ENCODE measurements around the gene APOO. TPM values are rescaled to one million over a fixed set of nuclear protein-coding genes. Genes with fewer than 3 reads are reported as not detected.
A peak's percentile ranks its signal among the peaks of the same experiment; 100 is the strongest.

Gene APOO
- total and polyA plus RNA-seq, 2 of the 4 experiments (the other 2 are of a cell fraction), result 9.0 to 14.2 TPM

DNA sequence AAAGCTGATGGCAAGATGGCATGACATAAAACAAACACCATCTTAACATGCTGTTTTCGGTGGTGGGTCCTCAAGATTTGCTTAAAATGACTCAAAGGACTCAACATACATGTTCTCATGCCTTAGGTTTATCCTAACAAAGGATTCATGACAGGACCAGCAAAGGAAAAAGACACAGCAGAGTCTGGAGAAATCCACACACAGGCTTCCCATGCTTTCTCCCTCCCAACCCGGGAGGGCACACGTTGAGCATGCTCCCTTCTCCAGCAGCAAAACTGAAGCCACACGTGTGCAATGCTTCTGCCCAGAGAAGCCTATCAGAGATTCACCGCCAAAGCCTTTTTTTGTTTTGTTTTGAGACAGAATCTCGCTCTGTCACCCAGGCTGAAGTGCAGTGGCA lies 84.9 kb downstream of the APOO start:
- Histone ChIP-seq H3K9ac (ENCODE audit: low read depth, low read length) (no peak overlapping the region), H3K9me1 (ENCODE audit: insufficient read depth, low read length) (no peaks in the 10 kb centered on the region), H3K27me3 (ENCODE audit: control insufficient read depth, insufficient read depth, low read length) (no peaks in the 10 kb centered on the region), H3K18ac (ENCODE audit: low read depth, low read length) (no peak overlapping the region; the same call in 1 of the 2 replicates), H2AK5ac (ENCODE audit: low read depth, low read length) (no peak overlapping the region), H2BK20ac (ENCODE audit: low read depth, low read length) (no peak overlapping the region; the same call in 1 of the 2 replicates), H4K20me1 (ENCODE audit: insufficient read depth, low read length) (no peaks in the 10 kb centered on the region), H4K8ac (ENCODE audit: low read depth in 2 of 2, low read length in 2 of 2) (no peak overlapping the region), H3K4ac (ENCODE audit: low read depth, low read length) (no peak overlapping the region), H3K4me3 (ENCODE audit: insufficient read depth, low read depth, low read length) (no peak overlapping the region), H3K14ac (replicated peaks; ENCODE audit: low read depth, low read length) (no peak overlapping the region), H4K5ac (ENCODE audit: low read depth, low read length) (peak overlapping the region; percentile 8; the same call in 1 of the 2 replicates), H3K56ac (ENCODE audit: extremely low read depth, insufficient read depth, low read length) (no peak overlapping the region), H2AK9ac (replicated peaks; ENCODE audit: low read depth, low read length, poor library complexity) (no peak overlapping the region), H3K36me3 (ENCODE audit: control insufficient read depth, insufficient read depth, low read length) (no peaks in the 10 kb centered on the region), H3K9me3 (ENCODE audit: control insufficient read depth, insufficient read depth, low read length) (no peaks in the 10 kb centered on the region), H3K23ac (ENCODE audit: low read depth, low read length) (no peak overlapping the region), H3K4me2 (ENCODE audit: low read depth, low read length) (no peak overlapping the region), H4K91ac (ENCODE audit: insufficient read depth, low read depth, low read length) (no peak overlapping the region), H2BK120ac (ENCODE audit: low read depth, low read length) (peak overlapping the region; percentile 16; the same call in 1 of the 2 replicates), H2BK15ac (ENCODE audit: low read depth, low read length) (no peak overlapping the region), H3K27ac (ENCODE audit: insufficient read depth, low read length) (no peak overlapping the region), H2AFZ (replicated peaks; ENCODE audit: low read length, poor library complexity) (no peak overlapping the region), H2BK5ac (ENCODE audit: low read depth, low read length, poor library complexity, severe bottlenecking) (no peak overlapping the region), H3K4me1 (ENCODE audit: control insufficient read depth, insufficient read depth, low read length) (no peaks in the 10 kb centered on the region), H3K79me1 (ENCODE audit: low read depth in 1 of 2, low read length in 2 of 2) (no peaks in the 10 kb centered on the region)
- in situ Hi-C loops (cut with MboI; ENCODE audit: low sequenced_read_pairs), result no loop called here
- no peak for DNase-seq
- ATAC-seq (ENCODE audit: low read depth), result no peak
- dilution Hi-C loops (cut with HindIII; ENCODE audit: low sequenced_read_pairs, unreplicated experiment), result no loop called here
- POLR2A ChIA-PET (ENCODE audit: unreplicated experiment), result no interaction called here
- CTCF ChIA-PET, result no interaction called here
- TF ChIP-seq MAFK (IDR thresholded peaks at IDR 0.05; ENCODE audit: low read depth, low read length), result no peak
- TF ChIP-seq, protein P1, sequence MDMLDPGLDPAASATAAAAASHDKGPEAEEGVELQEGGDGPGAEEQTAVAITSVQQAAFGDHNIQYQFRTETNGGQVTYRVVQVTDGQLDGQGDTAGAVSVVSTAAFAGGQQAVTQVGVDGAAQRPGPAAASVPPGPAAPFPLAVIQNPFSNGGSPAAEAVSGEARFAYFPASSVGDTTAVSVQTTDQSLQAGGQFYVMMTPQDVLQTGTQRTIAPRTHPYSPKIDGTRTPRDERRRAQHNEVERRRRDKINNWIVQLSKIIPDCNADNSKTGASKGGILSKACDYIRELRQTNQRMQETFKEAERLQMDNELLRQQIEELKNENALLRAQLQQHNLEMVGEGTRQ (IDR thresholded peaks at IDR 0.05; ENCODE audit: low read depth, low read length), result no peak
- no peak for TF ChIP-seq RCOR1 (IDR thresholded peaks at IDR 0.05; ENCODE audit: insufficient replicate concordance, low read length)
- no peak for TF ChIP-seq MXI1 (IDR thresholded peaks at IDR 0.05; ENCODE audit: borderline replicate concordance, low read depth, low read length)
- no peak for TF ChIP-seq RFX5 (IDR thresholded peaks at IDR 0.05; ENCODE audit: low read depth, low read length)
- TF ChIP-seq FOS (IDR thresholded peaks at IDR 0.05; ENCODE audit: low read depth, low read length), result no peak
- TF ChIP-seq SMC3 (IDR thresholded peaks at IDR 0.05; ENCODE audit: low read depth, low read length), result no peak
- no peak for TF ChIP-seq CEBPB (IDR thresholded peaks at IDR 0.05; ENCODE audit: low read depth, low read length)
- TF ChIP-seq, protein P2, sequence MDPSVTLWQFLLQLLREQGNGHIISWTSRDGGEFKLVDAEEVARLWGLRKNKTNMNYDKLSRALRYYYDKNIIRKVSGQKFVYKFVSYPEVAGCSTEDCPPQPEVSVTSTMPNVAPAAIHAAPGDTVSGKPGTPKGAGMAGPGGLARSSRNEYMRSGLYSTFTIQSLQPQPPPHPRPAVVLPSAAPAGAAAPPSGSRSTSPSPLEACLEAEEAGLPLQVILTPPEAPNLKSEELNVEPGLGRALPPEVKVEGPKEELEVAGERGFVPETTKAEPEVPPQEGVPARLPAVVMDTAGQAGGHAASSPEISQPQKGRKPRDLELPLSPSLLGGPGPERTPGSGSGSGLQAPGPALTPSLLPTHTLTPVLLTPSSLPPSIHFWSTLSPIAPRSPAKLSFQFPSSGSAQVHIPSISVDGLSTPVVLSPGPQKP (IDR thresholded peaks at IDR 0.05; ENCODE audit: borderline replicate concordance, low read depth, low read length), result no peak
- TF ChIP-seq MAZ (IDR thresholded peaks at IDR 0.05; ENCODE audit: borderline replicate concordance, low read depth, low read length), result no peak
- no peak for TF ChIP-seq BHLHE40 (IDR thresholded peaks at IDR 0.05; ENCODE audit: low read depth, low read length)
- TF ChIP-seq, protein P3, sequence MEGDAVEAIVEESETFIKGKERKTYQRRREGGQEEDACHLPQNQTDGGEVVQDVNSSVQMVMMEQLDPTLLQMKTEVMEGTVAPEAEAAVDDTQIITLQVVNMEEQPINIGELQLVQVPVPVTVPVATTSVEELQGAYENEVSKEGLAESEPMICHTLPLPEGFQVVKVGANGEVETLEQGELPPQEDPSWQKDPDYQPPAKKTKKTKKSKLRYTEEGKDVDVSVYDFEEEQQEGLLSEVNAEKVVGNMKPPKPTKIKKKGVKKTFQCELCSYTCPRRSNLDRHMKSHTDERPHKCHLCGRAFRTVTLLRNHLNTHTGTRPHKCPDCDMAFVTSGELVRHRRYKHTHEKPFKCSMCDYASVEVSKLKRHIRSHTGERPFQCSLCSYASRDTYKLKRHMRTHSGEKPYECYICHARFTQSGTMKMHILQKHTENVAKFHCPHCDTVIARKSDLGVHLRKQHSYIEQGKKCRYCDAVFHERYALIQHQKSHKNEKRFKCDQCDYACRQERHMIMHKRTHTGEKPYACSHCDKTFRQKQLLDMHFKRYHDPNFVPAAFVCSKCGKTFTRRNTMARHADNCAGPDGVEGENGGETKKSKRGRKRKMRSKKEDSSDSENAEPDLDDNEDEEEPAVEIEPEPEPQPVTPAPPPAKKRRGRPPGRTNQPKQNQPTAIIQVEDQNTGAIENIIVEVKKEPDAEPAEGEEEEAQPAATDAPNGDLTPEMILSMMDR (conservative IDR thresholded peaks at IDR 0.05; ENCODE audit: low read depth, low read length), result no peak
- no peak for TF ChIP-seq POLR2A (IDR thresholded peaks at IDR 0.05; ENCODE audit: low read depth, low read length)
- TF ChIP-seq CHD1 (IDR thresholded peaks at IDR 0.05; ENCODE audit: low read depth, low read length), result no peak
- TF ChIP-seq RAD21 (IDR thresholded peaks at IDR 0.05; ENCODE audit: low read length), result no peak
- intact Hi-C loops (cut with micrococcal nuclease), result no loop called here
- no TSS peak for BruUV-seq (replicated peaks)
- WGBS, 2 experiments (ENCODE audit: extremely low coverage in 2 of 2, insufficient read length in 1 of 2), result 63% methylated on average over 3 of the region's 6 CpGs; no CpG with 5 or more reads in 1 of the 2 experiments
